ENCODE measurements around the gene AAGAB. TPM values are rescaled to one million over a fixed set of nuclear protein-coding genes. Genes with fewer than 3 reads are reported as not detected.

The AAGAB gene
- total RNA-seq, 1 donor from 2014 or later = 40.4 TPM

DNA sequence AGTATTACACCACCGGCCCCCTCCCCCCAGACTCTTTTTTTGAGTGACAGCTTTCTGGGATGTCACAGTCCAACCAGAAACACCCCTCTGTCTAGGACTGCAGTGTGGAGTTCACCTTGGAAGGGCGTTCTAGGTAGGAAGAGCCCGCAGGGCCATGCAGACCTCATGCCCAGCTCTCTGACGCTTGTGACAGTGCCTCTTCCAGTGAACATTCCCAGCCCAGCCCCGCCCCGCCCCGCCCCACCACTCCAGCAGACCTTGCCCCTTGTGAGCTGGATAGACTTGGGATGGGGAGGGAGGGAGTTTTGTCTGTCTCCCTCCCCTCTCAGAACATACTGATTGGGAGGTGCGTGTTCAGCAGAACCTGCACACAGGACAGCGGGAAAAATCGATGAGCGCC, 63.6 kb downstream of the AAGAB start:
- DNase-seq (ENCODE audit: low spot score in 2 of 2) (peak in 1 of 2 donors; percentile 0), FAIRE-seq (no peak)

DNA sequence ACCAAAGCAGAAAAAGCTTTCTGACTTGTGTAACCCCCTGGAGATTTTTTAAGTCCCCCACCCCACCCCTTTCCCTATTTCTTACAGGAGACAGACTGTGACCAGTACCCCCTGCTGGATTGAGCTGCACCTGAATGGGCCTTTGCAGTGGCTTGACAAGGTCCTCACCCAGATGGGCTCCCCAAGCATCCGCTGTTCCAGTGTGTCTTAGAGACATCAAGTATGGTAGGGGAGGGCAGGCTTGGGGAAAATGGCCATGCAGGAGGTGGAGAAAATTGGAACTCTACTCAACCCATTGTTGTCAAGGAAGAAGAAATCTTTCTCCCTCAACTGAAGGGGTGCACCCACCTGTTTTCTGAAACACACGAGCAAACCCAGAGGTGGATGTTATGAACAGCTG, 64.1 kb downstream of the AAGAB start:
- DNase-seq (ENCODE audit: low spot score in 2 of 2) = peak in 1 of 2 donors; percentile 1
- FAIRE-seq = no peak

DNA sequence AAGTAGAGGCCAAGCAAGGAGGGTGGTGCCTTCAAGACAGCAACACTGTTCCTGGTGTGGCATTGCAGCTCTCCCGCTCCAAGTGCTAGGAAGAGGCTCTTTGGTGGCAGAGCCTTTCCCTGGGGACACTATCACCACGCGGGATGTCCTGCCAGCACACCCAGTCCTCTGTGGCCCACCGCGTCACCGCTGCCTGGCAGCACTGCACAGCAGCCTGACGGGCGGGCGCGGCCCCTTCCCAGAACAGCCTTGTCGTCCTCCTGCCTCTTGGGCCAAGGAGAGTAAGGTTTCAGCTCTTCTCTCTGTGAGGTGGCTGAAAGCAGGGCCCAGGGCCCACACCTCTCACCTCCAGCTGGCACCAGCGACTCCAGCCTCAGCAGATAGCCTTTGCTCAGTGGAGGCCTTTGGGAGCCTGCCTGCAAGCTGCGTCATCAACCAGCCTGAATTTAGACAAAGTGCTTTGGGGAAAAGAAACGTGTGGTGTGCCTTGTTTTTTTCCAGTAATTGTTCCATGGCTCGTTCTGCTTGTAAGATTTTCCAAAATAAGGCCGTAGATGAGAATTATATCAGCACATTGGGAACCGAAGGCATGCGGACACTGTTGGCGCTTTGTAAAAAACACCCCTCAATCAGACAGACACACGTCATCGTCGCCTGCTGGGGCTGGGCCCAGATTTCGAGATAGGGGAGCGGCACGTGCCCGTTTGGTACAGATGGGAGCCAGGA, 65.0 kb downstream of the AAGAB start:
- DNase-seq (ENCODE audit: low spot score in 2 of 2) (no peak), FAIRE-seq (no peak)

DNA sequence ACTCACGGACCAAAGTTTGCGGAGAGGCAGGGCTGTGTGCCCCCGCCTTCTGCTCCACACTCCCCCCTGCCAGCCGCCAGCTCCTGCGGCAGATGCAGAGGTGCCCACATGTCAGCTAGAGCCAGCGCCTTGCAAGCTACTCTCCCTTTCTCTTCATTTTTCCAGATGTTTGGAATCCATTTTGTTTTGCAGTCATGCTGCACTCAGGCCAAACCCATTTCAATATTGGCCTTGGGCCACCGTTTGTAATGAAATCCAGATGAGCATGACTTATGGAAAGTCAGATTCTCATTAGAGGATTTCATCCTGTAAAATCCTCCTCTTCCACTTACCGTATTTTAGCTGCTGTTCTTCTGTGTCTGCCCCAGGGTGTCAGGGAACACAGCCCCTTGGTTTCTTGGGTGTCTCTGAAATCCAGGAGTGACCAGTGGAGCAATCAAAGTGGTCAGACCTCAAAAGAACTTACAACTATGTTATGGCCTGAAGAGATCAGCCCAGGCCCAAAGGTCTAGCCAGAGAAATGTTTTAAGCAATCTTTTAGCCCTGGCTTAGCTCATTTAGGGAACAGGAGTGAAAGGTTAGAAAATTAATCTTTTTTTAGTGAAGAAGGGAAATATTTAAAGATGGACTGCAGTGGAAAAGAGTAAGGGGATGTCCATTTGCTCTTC, 65.8 kb downstream of the AAGAB start:
- FAIRE-seq (no peak), DNase-seq (ENCODE audit: low spot score in 2 of 2) (no peak)

DNA sequence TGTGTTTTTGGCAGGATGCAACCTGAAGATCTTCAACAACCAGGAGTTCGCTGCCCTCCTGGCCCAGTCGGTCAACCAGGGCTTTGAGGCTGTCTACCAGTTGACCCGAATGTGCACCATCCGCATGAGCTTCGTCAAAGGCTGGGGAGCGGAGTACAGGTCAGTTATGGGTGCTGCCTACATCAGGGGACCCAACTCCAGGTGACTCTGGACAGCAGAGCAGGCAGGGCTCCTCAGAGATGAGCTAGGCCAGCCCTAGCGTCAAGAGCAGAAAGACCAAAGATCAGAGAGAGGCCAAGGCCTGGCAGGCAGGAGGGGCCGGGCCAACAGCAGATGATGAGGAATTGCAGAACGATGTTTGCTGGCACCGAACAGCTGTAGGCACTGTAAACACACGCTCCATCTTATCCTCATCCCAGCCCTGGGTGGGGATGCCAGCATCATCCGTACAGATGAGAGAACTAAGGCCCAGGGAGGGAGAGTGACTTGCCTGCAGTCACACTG, 67.1 kb downstream of the AAGAB start:
- no peak for FAIRE-seq
- no peak for DNase-seq (ENCODE audit: low spot score in 2 of 2)

DNA sequence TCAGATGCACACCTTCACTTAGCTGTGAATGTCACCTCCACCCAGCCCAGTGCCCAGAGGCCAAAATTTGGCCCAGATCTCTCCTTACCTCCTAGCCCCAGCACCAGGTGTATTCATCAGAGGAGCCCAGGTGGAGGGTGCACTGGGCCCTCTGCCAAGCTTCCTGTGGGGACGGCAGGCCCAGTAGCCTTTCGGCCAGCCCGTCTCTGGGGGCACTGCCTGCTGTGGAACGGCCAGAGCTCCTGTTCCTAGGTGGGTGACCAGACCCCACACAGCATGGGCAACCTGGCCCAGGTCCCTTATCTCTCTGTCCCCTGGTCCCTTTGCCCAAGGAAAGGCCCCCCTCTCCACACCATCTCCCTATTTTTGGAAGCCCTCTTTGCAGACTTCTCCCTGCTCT, 67.8 kb downstream of the AAGAB start:
- DNase-seq (ENCODE audit: low spot score in 2 of 2) (no peak), FAIRE-seq (no peak)

DNA sequence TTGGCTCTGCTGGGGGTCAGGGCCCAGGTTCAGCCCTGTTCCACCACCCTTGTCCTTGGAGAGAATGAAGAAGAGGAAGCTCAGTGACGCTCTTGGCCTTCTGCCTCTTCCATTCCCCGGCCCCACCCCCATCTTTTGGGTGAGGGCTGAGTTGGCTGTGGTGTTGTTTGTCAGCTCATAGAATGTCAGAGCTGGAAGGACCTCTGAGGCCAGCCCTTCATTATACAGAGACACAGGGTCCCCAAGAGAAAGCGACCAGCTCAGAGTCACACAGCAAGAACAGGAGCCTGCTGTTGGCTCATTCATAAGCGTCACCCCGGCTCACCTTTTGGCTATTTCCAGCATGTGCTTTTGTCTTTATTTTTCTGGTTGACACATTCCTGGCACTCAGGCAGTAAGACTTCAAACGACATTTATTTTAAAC, 68.2 kb downstream of the AAGAB start:
- no peak for DNase-seq (ENCODE audit: low spot score in 2 of 2)
- FAIRE-seq = no peak

DNA sequence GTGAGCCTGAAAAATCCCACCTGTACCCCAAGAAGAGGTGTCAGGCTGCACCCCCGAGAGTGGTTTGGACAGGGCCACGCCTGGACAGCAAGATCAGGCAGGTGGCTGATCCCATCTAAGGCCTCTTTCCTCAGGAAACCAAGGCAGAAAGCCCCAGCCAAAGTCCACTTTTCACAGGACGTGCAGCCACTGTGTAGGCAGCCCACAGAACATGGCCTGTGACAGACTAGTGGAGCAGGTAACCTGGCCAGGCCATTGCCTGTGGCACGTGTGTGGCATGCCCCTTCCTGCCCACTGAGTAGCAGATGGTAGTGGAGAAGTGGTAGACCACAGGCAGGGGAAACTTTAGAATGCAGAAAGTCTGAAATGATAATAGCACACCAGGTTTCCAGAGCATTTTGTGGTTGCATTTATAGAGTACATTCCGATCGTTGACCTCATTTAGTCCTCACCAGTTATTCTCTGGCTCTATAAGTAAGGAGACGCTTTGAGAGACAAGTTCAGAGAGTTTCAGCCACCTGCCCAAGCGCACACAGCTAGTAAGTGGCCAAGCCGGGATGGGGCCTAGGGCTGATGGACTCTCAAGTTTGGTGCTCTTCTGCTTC, 68.7 kb downstream of the AAGAB start:
- FAIRE-seq (no peak), DNase-seq (ENCODE audit: low spot score in 2 of 2) (no peak)

DNA sequence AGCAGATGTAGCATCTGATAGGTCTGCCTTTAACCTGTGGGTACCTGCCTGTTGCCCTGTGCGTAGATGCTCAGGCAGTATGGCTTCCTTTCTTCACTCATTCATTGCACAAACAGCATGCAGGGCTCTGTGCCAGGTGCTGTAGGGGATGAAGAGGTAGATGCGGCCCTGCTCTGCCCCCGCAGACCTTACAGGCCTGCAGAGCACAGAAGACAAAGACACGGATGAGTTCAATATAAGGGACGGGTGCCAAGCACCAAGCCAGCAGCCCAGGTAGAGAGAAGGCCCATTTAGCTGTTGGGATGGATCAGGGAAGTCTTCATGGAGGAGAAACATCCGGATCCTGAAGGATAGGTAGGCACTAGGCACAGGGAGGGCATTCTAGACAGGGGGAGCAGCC, 69.4 kb downstream of the AAGAB start:
- FAIRE-seq (no peak), DNase-seq (ENCODE audit: low spot score in 2 of 2) (no peak)

DNA sequence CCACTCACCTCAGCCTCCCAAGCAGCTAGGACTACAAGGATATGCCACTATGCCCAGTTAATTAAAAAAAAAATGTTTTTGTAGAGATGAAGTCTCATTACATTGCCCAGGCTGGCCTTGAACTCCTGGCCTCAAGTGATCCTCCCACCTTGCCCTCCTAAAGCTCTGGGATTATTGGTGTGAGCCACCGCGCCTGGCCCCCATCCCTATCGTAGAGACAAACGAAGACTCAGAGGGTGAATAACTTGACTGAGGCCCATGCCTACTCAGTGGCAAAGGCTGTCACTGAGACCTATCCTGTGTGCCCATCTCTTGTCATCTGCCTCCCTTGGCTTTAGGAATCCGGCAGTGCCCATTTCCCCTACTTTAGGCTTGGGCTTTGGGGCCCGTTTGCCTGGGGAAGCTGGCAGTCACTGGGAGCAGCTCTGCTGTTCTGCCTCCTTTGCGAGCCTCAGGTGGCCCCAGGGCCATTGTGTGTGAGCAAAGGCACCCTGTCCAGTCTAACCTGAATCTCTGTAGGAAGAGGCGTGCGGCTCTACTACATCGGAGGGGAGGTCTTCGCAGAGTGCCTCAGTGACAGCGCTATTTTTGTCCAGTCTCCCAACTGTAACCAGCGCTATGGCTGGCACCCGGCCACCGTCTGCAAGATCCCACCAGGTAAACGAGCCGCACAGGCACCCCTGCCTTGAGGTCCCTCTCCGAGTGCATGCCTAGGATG, 70.1 kb downstream of the AAGAB start:
- no peak for DNase-seq (ENCODE audit: low spot score in 2 of 2)
- FAIRE-seq = no peak

DNA sequence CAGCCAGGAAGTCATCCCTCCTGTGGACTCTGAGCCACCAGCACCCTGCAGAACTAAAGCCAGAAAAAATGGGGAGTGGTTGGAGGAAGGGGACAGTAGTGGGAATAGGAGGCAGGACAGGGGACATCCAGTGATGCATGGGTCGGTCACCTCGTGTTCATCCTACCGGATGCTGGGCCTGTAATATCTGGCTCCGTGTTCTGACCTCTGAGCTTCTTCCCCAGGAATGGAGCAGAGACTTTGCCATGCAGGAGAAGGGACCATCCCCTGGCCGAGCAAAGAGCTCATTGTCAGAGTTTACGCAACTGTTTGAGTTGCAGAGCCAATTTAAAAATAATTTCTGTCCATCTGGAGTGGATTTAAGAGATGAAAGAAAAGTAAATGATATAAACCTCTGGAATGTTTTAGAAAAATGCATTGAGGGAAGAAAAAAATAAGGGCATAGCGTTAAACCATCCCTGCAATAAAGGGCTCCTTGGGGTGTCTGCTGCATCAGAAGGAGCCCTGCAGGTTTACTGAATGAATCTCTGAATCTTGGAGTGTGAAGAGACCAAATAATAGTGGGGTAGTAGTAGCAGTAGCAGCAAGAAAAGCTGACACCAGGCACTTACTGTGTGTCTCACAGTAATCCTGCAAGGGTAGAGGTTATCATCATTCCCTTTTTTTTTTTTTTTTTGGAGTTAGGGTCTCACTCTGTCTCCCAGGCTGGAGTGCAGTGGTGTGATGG, 70.9 kb downstream of the AAGAB start:
- DNase-seq (ENCODE audit: low spot score in 2 of 2) = no peak
- no peak for FAIRE-seq

DNA sequence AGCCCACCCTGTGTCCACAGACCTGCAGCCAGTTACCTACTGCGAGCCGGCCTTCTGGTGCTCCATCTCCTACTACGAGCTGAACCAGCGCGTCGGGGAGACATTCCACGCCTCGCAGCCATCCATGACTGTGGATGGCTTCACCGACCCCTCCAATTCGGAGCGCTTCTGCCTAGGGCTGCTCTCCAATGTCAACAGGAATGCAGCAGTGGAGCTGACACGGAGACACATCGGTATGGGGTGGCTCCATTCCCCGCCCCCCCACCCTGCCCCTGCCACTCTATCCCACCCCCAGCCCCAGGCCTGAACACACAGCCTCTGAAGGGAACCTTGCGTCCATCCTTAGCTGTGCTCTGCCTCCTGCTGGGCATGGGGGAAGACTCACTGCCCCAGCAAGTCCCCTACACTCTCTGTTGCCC, 73.2 kb downstream of the AAGAB start:
- FAIRE-seq = no peak
- DNase-seq (ENCODE audit: low spot score in 2 of 2) = no peak

DNA sequence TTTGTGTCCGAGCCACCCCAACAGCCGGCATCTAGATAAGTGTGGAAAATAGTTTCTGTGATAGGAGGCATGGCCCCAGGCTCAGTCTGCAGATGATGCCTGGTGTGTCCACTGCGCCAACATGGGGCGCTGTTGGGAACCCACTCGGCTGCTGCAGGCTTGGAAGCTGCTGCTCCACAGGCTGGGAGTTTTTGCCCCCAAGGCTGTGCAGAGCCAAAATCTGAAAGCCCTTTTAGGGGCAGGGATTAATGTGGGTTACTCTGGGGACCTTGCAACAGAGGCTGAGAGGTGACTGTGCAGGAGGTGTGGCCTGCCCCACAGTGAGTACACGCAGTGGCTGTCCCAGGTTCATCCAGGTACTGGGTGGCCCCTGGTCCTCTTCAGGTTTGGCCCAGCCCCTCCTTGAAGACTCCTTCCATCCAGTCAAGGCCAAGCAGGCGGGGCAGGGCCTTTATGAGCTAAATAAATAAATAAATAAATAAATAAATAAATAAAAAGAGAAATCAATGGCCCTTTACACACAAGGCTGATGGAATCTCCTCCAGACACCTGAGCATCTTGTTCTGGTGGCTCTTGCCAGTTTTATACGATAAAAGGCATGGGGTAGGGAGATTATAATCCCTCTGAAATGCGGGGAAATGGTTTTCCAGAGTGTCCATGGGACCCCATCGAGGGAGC, 73.8 kb downstream of the AAGAB start:
- FAIRE-seq (no peak), DNase-seq (ENCODE audit: low spot score in 2 of 2) (no peak)

DNA sequence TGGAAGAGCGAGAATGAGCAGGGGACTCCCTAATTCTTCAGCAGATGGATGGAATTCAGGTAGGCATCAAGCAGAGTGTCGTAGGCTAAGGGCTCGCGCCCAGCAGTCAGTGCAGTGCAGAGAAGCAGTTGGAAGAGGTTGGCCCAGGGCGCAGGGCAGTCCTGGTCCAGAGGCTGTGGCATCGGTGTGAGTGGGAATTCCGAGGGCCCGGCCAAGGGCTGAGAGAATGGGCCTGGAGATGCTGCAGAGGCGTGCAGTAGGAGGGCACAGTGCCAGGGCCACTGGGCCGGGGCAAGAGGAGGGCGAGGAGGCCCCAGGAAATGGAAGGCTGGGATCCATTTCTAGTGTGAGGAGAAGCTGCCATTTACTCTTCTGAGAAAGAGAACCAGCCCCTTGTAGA, 74.4 kb downstream of the AAGAB start:
- no peak for DNase-seq (ENCODE audit: low spot score in 2 of 2)
- no peak for FAIRE-seq

DNA sequence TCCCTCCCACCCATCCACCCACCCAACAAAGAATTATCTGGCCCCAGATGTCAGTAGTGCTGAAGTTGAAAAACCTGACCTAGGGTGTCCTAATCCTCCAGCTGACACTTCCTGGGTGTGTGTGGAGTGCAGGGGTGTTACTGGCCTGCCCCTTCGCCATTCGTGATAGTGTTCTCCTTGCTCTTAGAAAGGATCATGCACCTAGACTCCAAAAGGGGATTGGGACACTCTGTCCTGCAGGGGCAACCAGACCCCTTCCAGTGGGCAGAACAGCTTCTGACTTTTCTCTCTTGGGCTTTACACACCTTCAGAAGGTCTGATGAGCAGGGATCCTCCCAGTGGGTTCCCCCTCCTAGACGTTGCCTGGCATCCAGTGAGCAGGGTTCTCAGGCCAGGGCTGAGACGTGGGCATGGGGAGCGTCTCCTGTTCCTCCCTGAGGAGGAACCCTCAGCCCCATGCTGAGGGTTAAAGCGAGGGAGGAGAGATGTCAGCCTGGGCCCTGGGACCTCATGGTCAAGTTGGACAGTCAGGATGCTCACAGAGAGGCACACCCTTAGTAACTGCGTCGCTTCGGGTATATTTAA, 75.0 kb downstream of the AAGAB start:
- FAIRE-seq (no peak), DNase-seq (ENCODE audit: low spot score in 2 of 2) (no peak)

DNA sequence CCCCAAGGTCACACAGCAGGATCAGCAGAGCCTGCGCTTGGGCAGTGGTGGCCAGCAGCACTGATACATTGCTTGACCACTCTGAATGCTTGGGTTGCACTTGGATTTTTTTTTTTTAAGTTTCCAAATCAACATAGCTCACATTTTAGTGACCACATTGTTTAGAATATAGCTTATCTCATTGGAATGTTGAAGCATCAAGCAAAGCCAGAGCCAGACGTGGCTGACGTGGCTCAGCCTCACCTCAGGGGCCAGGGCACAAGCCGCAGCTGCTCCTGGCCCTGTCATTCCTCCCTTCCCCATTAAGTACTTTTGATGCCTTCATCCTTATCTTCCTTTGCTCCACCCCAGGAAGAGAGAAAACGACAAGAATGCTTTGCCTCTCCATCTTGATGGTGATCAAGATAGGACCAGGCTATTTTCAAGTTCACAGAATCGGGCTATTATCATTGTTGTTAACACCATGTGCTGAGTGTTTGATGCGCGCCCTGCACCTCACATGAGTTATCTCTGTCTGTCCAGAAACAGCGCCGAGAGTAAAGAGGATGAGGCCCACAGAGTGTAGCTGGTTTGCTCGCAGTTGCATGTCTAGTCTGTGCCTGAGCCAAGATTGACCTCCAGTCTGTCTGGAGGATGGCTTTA, 75.8 kb downstream of the AAGAB start:
- DNase-seq (ENCODE audit: low spot score in 2 of 2) (no peak), FAIRE-seq (no peak)

DNA sequence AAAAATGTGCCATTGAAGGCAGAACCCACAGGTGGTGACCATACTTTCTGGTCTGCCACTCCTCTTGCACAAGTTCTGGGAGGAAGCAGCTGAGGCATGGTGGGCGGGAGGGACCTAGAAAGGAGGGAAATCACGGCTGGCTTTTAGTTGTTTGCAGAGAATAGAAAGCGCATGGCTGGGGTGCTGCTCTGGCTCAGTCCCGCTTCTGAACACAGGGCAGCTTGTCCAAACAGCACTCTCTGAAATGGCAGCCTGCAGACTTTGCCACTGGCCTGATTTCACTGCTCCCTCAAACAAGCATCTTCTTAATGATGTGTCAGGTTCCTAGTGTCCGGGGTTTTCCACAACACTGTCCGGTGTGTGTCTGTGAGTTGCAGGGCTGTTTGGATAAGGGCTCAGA, 76.7 kb downstream of the AAGAB start:
- DNase-seq (ENCODE audit: low spot score in 2 of 2) = no peak

DNA sequence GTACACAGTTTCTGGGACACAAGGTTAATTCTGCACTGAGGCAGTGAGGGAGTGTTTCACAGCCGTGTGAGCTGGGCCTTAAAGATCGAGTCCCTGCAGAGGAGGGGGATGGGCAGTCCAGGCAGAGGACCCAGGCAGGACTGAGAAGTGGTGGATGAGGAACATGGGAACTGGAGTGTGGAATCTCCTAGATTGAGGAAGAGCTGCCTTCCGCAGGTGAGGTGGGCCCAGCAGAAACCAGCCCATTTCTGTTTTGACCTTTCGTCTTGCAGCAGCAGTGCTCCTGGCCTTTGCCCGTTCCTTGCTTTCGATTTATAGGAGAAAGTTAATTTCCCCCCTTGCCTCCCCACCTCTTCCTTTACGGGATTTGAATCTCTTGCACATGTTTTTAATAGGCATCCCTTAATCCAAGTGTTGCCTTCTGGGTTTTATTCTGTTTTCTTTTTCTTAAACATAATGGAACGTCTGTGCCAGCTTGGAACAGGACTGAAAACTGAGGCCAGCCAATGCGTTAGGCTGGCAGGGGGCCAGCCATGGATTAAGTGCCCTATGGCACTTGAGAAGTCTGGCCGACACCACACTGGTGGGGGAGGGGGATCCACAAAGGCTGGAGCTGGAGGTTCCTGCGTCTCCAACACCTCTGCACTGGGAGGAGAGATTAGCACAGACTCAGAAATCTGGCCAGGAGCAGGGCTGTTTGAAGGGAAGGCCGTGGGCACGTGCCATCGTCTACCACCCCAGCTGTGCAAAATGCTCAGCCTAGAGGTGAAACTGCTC, 78.1 kb downstream of the AAGAB start:
- FAIRE-seq (no peak), DNase-seq (ENCODE audit: low spot score in 2 of 2) (no peak)

More for the DNA sequence above, 76.7 kb downstream of the AAGAB start:
- FAIRE-seq = no peak
